PC-3 (cell line): ENCODE data around the gene EPHB2. TPM values are rescaled to one million over a fixed set of nuclear protein-coding genes. Genes with fewer than 3 reads are reported as not detected.

Experiments used
- ATAC-seq: fragments of 200-7000 bp; cut with Tn5 transposase; 2 replicates; pipeline ENCODE4 v1.9.1; 2020; ENCODE audit warnings: mild to moderate bottlenecking, moderate library complexity
- BruUV-seq: library from RNA; stranded (reverse); fragments of 400-500 nt; replicated peaks from 2 replicates; lab custom pipeline; 2021; lab: Mats Ljungman, UMichigan
- CTCF ChIA-PET: fragments of 300-600 bp; sonication (Branson Sonifier 250); formaldehyde crosslinking; loops from one replicate; lab custom pipeline; 2022; ENCODE audit warnings: antibody characterized with exemption; lab: Charles Lee
- POLR2A ChIA-PET: fragments of 300-600 bp; sonication (Branson Sonifier 250); formaldehyde crosslinking; loops from one replicate; lab custom pipeline; 2022; ENCODE audit warnings: antibody characterized with exemption; ENCODE audit not compliant: unreplicated experiment; lab: Charles Lee
- DNase-seq: peaks from one replicate; pipeline ENCODE4 v3.0.0-alpha.2; 2015
- H2AFZ ChIP-seq: fragments of 300-600 bp; sonication (generic); 2 replicates; pipeline ENCODE4 v1.6.0; 2016; ENCODE audit warnings: antibody characterized with exemption, low read length
- H3F3A ChIP-seq: fragments of 300-600 bp; sonication (generic); one replicate; pipeline ENCODE4 v1.6.0; 2017; ENCODE audit warnings: antibody characterized with exemption, low read length, control low read depth, mild to moderate bottlenecking; ENCODE audit not compliant: unreplicated experiment
- H3K27ac ChIP-seq: fragments of 300-600 bp; sonication (generic); 2 replicates; pipeline ENCODE4 v1.5.1; 2016; ENCODE audit warnings: mild to moderate bottlenecking, low read length
- H3K27me3 ChIP-seq: fragments of 300-600 bp; sonication (generic); 2 replicates; pipeline ENCODE4 v1.6.1; 2016; ENCODE audit warnings: low read length, mixed read lengths
- H3K36me3 ChIP-seq: fragments of 300-600 bp; sonication (generic); 2 replicates; pipeline ENCODE4 v1.6.1; 2016; ENCODE audit warnings: low read depth, mixed run types, low read length, mixed read lengths
- H3K4me1 ChIP-seq: fragments of 300-600 bp; sonication (generic); 2 replicates; pipeline ENCODE4 v1.5.1; 2016; ENCODE audit warnings: low read length; ENCODE audit not compliant: insufficient read depth
- H3K4me2 ChIP-seq: fragments of 300-600 bp; sonication (generic); 2 replicates; pipeline ENCODE4 v1.6.0; 2016; ENCODE audit warnings: low read length
- H3K4me3 ChIP-seq: fragments of 300-600 bp; sonication (generic); 2 replicates; pipeline ENCODE4 v1.5.1; 2016; ENCODE audit warnings: mild to moderate bottlenecking, low read length, mixed read lengths
- H3K79me2 ChIP-seq: fragments of 300-600 bp; sonication (generic); 2 replicates; pipeline ENCODE4 v1.6.1; 2017; ENCODE audit warnings: low read length, mixed read lengths
- H3K9ac ChIP-seq: fragments of 300-600 bp; sonication (generic); 2 replicates; pipeline ENCODE4 v1.6.0; 2016; ENCODE audit warnings: mild to moderate bottlenecking, low read length
- H3K9me2 ChIP-seq: fragments of 300-600 bp; sonication (generic); replicated peaks from 2 replicates; pipeline ENCODE4 v1.6.1; 2016; ENCODE audit warnings: mixed run types, low read length, mixed read lengths
- H3K9me3 ChIP-seq: fragments of 300-600 bp; sonication (generic); 2 replicates; pipeline ENCODE4 v1.6.1; 2016; ENCODE audit warnings: low read length, mixed read lengths
- H4K20me1 ChIP-seq: fragments of 300-600 bp; sonication (generic); 2 replicates; pipeline ENCODE4 v1.6.1; 2016; ENCODE audit warnings: low read length, mixed read lengths
- CTCF ChIP-seq: fragments of 300-600 bp; sonication (generic); conservative IDR thresholded peaks from 2 replicates; pipeline ENCODE4 v1.5.1; 2017; ENCODE audit warnings: antibody characterized with exemption, low read depth, mild to moderate bottlenecking, low read length
- EZH2 ChIP-seq: fragments of 300-600 bp; sonication (generic); IDR thresholded peaks from one replicate; pipeline ENCODE4 v1.6.1; 2017; ENCODE audit warnings: antibody characterized with exemption, mild to moderate bottlenecking, low read length; ENCODE audit not compliant: unreplicated experiment
- EZH2phosphoT487 ChIP-seq: fragments of 300-600 bp; sonication (generic); IDR thresholded peaks from 2 replicates; pipeline ENCODE4 v1.6.1; 2018; ENCODE audit warnings: mild to moderate bottlenecking, antibody characterized with exemption, low read length, borderline replicate concordance
- intact Hi-C: fragments of 100-400 bp; cut with micrococcal nuclease; formaldehyde crosslinking; loops from 2 replicates; pipeline ENCODE4 v1.9.0; 2023
- total RNA-seq: library from RNA; depleted of rRNA; stranded (reverse); fragments of >200 nt; gene quantifications from 2 replicates; pipeline ENCODE4 v1.2.3, GENCODE V29; 2014

EPHB2 gene
- total RNA-seq, 1 experiment from 2014 or later, result 23.2 TPM

GRCh38 chr1:22863766-22864165 is 153.1 kb downstream of the EPHB2 start:
- no peaks in the 10 kb centered on the region for H3K27me3 ChIP-seq
- H3K9ac ChIP-seq, result no peak overlapping the region
- H3K4me3 ChIP-seq, result no peak overlapping the region
- ChIA-PET CTCF (no interaction called here), POLR2A (no interaction called here)
- no peaks in the 10 kb centered on the region for H3K79me2 ChIP-seq
- TF ChIP-seq CTCF (no peak), EZH2phosphoT487 (no peak), EZH2 (no peak)
- H3F3A ChIP-seq, result no peaks in the 10 kb centered on the region
- H3K4me1 ChIP-seq, result peaks cover 9% of the 10 kb centered on the region
- no peak overlapping the region for H3K27ac ChIP-seq
- H4K20me1 ChIP-seq, result no peaks in the 10 kb centered on the region
- no peak for ATAC-seq
- no peak for DNase-seq
- H2AFZ ChIP-seq, result no peak overlapping the region
- intact Hi-C loops, result no loop called here
- no TSS peak for BruUV-seq
- no peaks in the 10 kb centered on the region for H3K9me2 ChIP-seq
- H3K9me3 ChIP-seq, result no peaks in the 10 kb centered on the region
- H3K36me3 ChIP-seq, result no peaks in the 10 kb centered on the region
- no peak overlapping the region for H3K4me2 ChIP-seq

GRCh38 chr1:22864886-22865285 is 154.2 kb downstream of the EPHB2 start:
- no peak for ATAC-seq
- no peaks in the 10 kb centered on the region for H3K79me2 ChIP-seq
- H3K4me2 ChIP-seq, result no peak overlapping the region
- H2AFZ ChIP-seq, result no peak overlapping the region
- no peaks in the 10 kb centered on the region for H3K27me3 ChIP-seq
- no peaks in the 10 kb centered on the region for H4K20me1 ChIP-seq
- POLR2A ChIA-PET, result no interaction called here
- H3K9ac ChIP-seq, result no peak overlapping the region
- intact Hi-C loops, result no loop called here
- no peak overlapping the region for H3K27ac ChIP-seq
- H3K4me3 ChIP-seq, result no peak overlapping the region
- BruUV-seq, result no TSS peak
- no peaks in the 10 kb centered on the region for H3K9me3 ChIP-seq
- no peak for DNase-seq
- H3F3A ChIP-seq, result no peaks in the 10 kb centered on the region
- H3K4me1 ChIP-seq, result peaks cover 12% of the 10 kb centered on the region
- no peak for TF ChIP-seq EZH2
- TF ChIP-seq CTCF, result no peak
- TF ChIP-seq EZH2phosphoT487, result no peak
- H3K9me2 ChIP-seq, result no peaks in the 10 kb centered on the region
- no peaks in the 10 kb centered on the region for H3K36me3 ChIP-seq
- CTCF ChIA-PET, result interaction anchor here (0.5 kb wide), 1 partner anchor 354 kb away, joined by 3 read pairs; no protein-coding TSS in a partner anchor

GRCh38 chr1:22865736-22866135 is 155.1 kb downstream of the EPHB2 start:
- no peaks in the 10 kb centered on the region for H3K36me3 ChIP-seq
- H3K9me2 ChIP-seq, result no peaks in the 10 kb centered on the region
- H3K4me3 ChIP-seq, result no peak overlapping the region
- CTCF ChIA-PET, result no interaction called here
- no peak overlapping the region for H3K4me2 ChIP-seq
- DNase-seq, result no peak
- BruUV-seq, result no TSS peak
- H3K79me2 ChIP-seq, result no peaks in the 10 kb centered on the region
- H3K27ac ChIP-seq, result no peak overlapping the region
- POLR2A ChIA-PET, result no interaction called here
- H4K20me1 ChIP-seq, result no peaks in the 10 kb centered on the region
- TF ChIP-seq EZH2phosphoT487 (no peak), EZH2 (no peak), CTCF (no peak)
- intact Hi-C loops, result no loop called here
- no peak overlapping the region for H2AFZ ChIP-seq
- H3F3A ChIP-seq, result no peaks in the 10 kb centered on the region
- no peaks in the 10 kb centered on the region for H3K9me3 ChIP-seq
- ATAC-seq, result no peak
- peaks cover 20% of the 10 kb centered on the region for H3K4me1 ChIP-seq
- H3K27me3 ChIP-seq, result no peaks in the 10 kb centered on the region
- no peak overlapping the region for H3K9ac ChIP-seq
